Measurements from ENCODE around the gene SDCBP2. TPM values are rescaled to one million over a fixed set of nuclear protein-coding genes. Genes with fewer than 3 reads are reported as not detected.

SDCBP2 gene
- total RNA-seq, 1 donor from 2014 or later: 2.4 TPM

DNA sequence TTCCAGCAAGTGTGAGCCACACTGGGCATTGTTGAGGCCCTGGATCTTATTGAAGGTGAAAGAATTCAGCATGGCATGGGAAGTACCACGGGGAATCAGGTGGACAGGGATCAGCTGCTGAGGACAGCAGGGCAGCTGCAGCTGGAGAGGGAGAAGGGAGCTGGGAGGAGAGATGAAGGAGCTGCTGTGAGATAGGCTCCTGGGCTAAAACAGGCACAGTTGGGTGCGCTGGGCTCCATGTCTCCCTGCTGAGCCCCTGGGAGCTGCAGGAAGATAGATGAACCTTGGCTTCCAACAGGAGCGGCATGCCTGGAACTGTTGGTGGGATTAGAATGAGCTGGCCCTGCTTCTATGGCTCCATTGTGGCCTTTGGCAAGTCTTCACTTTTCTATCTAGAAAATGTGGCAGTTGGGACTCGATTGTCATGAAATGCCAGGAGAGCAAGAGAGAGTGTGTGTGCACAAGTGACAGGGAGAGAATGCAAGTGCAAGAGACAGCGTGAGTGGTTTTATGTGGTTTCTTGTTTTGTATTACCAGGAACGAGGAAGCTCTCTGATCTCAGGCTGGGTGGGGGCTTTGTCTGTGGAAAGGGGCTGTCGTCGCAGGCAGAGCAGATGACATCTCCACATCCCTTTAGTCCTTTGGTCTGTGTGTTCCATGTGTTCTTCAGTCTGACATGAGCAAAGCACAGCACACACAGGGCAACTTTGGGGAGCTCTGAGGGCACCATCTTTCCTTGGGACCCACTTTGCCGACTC, 42.5 kb downstream of the SDCBP2 start:
- H3K4me3 Mint-ChIP-seq: no peak overlapping the region
- H3K36me3 Mint-ChIP-seq (ENCODE audit: low read depth): no peaks in the 10 kb centered on the region
- TF ChIP-seq, protein P1, sequence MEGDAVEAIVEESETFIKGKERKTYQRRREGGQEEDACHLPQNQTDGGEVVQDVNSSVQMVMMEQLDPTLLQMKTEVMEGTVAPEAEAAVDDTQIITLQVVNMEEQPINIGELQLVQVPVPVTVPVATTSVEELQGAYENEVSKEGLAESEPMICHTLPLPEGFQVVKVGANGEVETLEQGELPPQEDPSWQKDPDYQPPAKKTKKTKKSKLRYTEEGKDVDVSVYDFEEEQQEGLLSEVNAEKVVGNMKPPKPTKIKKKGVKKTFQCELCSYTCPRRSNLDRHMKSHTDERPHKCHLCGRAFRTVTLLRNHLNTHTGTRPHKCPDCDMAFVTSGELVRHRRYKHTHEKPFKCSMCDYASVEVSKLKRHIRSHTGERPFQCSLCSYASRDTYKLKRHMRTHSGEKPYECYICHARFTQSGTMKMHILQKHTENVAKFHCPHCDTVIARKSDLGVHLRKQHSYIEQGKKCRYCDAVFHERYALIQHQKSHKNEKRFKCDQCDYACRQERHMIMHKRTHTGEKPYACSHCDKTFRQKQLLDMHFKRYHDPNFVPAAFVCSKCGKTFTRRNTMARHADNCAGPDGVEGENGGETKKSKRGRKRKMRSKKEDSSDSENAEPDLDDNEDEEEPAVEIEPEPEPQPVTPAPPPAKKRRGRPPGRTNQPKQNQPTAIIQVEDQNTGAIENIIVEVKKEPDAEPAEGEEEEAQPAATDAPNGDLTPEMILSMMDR (conservative IDR thresholded peaks at IDR 0.05): no peak
- no peaks in the 10 kb centered on the region for H3K9me3 Mint-ChIP-seq
- no peak for DNase-seq (ENCODE audit: low read depth, low spot score)
- H3K27ac Mint-ChIP-seq (ENCODE audit: unreplicated experiment): no peak overlapping the region
- H3K27me3 Mint-ChIP-seq (ENCODE audit: low read depth): no peaks in the 10 kb centered on the region
- peaks cover 9% of the 10 kb centered on the region for H3K4me1 Mint-ChIP-seq

DNA sequence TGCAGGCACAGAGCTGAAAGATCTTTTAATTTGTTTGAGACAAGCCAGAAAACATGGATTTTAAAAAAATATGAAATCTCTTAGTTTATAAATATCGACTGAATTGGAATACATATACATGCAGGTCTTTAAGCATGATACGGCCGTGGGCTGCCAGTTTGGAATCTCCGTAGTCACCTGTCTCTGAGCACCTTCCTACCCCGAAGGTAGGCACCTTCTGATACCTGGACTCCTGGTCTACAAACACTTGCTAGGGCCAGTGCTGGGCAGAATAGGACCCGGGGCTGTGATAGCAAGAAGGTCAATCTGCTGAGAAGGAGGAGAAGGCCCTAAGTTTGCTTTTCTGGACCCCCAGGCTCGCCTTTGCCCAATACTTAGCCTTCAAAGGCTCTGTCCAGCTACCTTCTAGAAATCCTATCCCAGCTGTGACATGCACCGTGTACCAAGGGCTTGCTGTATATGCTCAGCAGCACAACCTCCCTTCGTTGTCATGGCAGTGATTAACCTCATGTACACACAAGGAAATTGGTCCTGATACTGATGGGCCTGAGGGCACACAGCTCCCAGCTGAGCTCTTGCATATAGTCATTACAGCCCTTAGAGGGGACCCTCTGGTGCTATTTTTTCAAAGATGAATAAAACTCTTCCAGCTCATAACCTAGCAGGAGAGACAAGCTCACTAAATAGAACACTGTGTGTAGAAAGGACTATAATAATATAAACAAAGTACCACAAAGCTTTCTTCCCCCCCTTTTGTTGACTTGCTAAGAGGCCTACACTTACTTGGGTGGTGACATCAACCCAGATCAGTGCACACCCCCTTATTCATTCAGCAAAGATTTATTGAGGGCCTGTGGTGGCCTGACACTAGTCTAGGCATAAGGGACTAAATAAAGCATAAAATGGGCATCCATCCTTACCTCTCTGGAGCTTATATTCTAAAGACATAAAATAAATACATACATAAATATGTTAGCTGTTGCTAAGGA, 45.1 kb downstream of the SDCBP2 start:
- Mint-ChIP-seq H3K9me3 (no peaks in the 10 kb centered on the region), H3K36me3 (ENCODE audit: low read depth) (no peaks in the 10 kb centered on the region), H3K27ac (ENCODE audit: unreplicated experiment) (no peak overlapping the region), H3K4me3 (no peak overlapping the region), H3K4me1 (peaks cover 9% of the 10 kb centered on the region), H3K27me3 (ENCODE audit: low read depth) (no peaks in the 10 kb centered on the region)
- TF ChIP-seq, protein P1 (conservative IDR thresholded peaks at IDR 0.05): no peak
- no peak for DNase-seq (ENCODE audit: low read depth, low spot score)

DNA sequence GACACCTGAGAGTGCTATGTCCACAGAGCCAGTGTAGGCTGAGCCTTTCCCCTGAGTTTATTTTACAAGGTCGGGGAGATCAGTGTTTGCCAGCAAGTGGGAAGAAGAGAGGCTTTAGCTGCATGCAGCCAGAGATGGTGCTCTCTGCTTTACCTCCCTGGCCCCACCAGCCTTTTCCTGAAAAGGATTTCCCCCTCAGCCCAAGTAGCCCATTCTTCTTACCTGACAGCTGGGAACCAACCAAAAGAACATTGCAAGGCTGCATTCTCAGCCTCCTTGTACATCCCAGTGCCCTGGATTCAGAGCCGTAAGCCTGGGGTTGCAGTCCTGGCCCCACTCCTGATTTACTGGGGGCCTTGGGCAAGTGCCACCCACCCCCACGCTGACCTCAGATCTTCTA, 46.0 kb downstream of the SDCBP2 start:
- Mint-ChIP-seq H3K4me3 (no peak overlapping the region), H3K9me3 (no peaks in the 10 kb centered on the region), H3K27me3 (ENCODE audit: low read depth) (no peaks in the 10 kb centered on the region), H3K27ac (ENCODE audit: unreplicated experiment) (no peak overlapping the region), H3K36me3 (ENCODE audit: low read depth) (no peaks in the 10 kb centered on the region), H3K4me1 (peaks cover 9% of the 10 kb centered on the region)
- DNase-seq (ENCODE audit: low read depth, low spot score): no peak
- TF ChIP-seq, protein P1 (conservative IDR thresholded peaks at IDR 0.05): no peak

DNA sequence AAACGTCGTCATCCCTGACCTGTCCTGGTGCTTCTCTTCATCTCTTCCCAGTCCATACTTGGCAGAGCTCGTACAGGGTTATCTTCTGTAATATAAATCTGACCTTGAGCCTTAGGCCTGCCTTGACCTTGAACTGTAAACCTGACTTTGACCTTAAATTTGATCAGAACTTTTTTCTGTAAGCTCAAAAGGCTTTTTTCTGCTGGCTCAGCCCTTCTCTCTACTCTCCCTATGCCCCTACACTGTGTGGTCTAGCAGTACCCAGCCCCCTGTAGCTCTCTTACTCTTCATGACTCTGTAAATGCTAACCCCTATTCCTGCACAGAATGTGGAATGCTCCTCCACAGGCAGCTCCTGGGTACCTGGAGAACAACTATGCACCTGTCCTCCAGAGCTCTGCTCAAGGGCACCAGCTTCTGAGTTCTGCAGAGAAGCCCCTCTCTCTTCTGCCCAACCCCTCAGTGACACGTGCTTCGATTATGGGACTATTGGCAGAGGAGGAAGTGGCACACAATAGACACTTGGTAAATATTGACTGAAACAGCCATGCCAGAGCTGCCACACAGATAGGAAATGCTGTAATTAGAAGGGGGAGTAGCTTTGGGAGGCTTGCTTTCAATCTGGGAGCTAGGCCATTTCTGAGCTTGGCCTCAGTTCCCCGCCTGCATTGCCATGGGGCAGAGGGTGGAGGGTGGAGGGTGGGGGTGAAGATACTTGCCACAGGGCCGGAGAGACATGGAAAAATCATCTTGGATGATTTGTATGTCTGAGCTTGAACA, 47.5 kb downstream of the SDCBP2 start:
- H3K27ac Mint-ChIP-seq (ENCODE audit: unreplicated experiment): no peak overlapping the region
- DNase-seq (ENCODE audit: low read depth, low spot score): no peak
- no peaks in the 10 kb centered on the region for H3K9me3 Mint-ChIP-seq

More for the DNA sequence above, 47.5 kb downstream of the SDCBP2 start:
- no peak overlapping the region for H3K4me3 Mint-ChIP-seq
- H3K4me1 Mint-ChIP-seq: peaks cover 9% of the 10 kb centered on the region
- H3K36me3 Mint-ChIP-seq (ENCODE audit: low read depth): no peaks in the 10 kb centered on the region
- H3K27me3 Mint-ChIP-seq (ENCODE audit: low read depth): no peaks in the 10 kb centered on the region
- TF ChIP-seq, protein P1 (conservative IDR thresholded peaks at IDR 0.05): no peak
